HG02763 (cell line): ENCODE results near the gene SLC25A21.
"Not testable (repeated sequence)": the region's sequence is repeated elsewhere in the genome, so short reads cannot be mapped to it uniquely, and the experiment has no call there.

Experiments used
- ATAC-seq: cut with Tn5 transposase; IDR thresholded peaks from one replicate; pipeline ENCODE4 v1.9.1; 2021; ENCODE audit warnings: mild to moderate bottlenecking, moderate library complexity; ENCODE audit not compliant: unreplicated experiment

Gene SLC25A21

GRCh38 chr14:37091651-37092050 is 80.8 kb downstream of the SLC25A21 start:
- ATAC-seq, result no peak

GRCh38 chr14:37090026-37090425 is 82.4 kb downstream of the SLC25A21 start:
- ATAC-seq, result no peak

GRCh38 chr14:37089410-37089809 is 83.0 kb downstream of the SLC25A21 start:
- ATAC-seq, result no peak

- no peak for ATAC-seq
Observed at GRCh38 chr14:37088356-37089215, 83.8 kb downstream of the SLC25A21 start.

GRCh38 chr14:37087520-37087919 is 84.9 kb downstream of the SLC25A21 start:
- ATAC-seq, result no peak

GRCh38 chr14:37083599-37083998 is 88.8 kb downstream of the SLC25A21 start:
- no peak for ATAC-seq

- no peak for ATAC-seq
Observed at GRCh38 chr14:37082449-37082848, 90.0 kb downstream of the SLC25A21 start.

GRCh38 chr14:37081856-37082255 is 90.5 kb downstream of the SLC25A21 start:
- ATAC-seq, result no peak

GRCh38 chr14:37081218-37081617 is 91.2 kb downstream of the SLC25A21 start:
- no peak for ATAC-seq

- no peak for ATAC-seq
Observed at GRCh38 chr14:37078131-37078530, 94.3 kb downstream of the SLC25A21 start.

GRCh38 chr14:37074320-37074719 is 98.1 kb downstream of the SLC25A21 start:
- ATAC-seq, result not testable (repeated sequence)

GRCh38 chr14:37063467-37064240 is 108.8 kb downstream of the SLC25A21 start:
- ATAC-seq, result no peak

GRCh38 chr14:37062191-37062803 is 110.1 kb downstream of the SLC25A21 start:
- no peak for ATAC-seq

- no peak for ATAC-seq
Observed at GRCh38 chr14:37061697-37062096, 110.7 kb downstream of the SLC25A21 start.

- ATAC-seq, result no peak
Observed at GRCh38 chr14:37060496-37061260, 111.7 kb downstream of the SLC25A21 start.

- ATAC-seq, result no peak
Observed at GRCh38 chr14:37057776-37058175, 114.6 kb downstream of the SLC25A21 start.

- no peak for ATAC-seq
Observed at GRCh38 chr14:37056473-37056872, 115.9 kb downstream of the SLC25A21 start.

GRCh38 chr14:37054869-37055268 is 117.5 kb downstream of the SLC25A21 start:
- no peak for ATAC-seq

GRCh38 chr14:37054144-37054543 is 118.3 kb downstream of the SLC25A21 start:
- ATAC-seq, result no peak

GRCh38 chr14:37051680-37052079 is 120.7 kb downstream of the SLC25A21 start:
- no peak for ATAC-seq

GRCh38 chr14:37051153-37051552 is 121.3 kb downstream of the SLC25A21 start:
- no peak for ATAC-seq
